Fibroblast of pulmonary artery (primary cell): Measurements from ENCODE around the gene PGAM5.

Experiments
- DNase-seq: peaks from one replicate; pipeline ENCODE4 v3.0.0-alpha.2; 2010; ENCODE audit warnings: low read depth
- H3K4me3 ChIP-seq: replicated peaks from 2 replicates; pipeline ENCODE4 v1.5.1; 2011; ENCODE audit warnings: low read depth, mild to moderate bottlenecking, control low read depth, low read length, moderate library complexity
- CTCF ChIP-seq: IDR thresholded peaks from 2 replicates; pipeline ENCODE4 v1.5.1; 2011; ENCODE audit warnings: mild to moderate bottlenecking, control low read depth, low read length, inconsistent platforms; ENCODE audit errors: missing control alignments

The PGAM5 gene

DNA sequence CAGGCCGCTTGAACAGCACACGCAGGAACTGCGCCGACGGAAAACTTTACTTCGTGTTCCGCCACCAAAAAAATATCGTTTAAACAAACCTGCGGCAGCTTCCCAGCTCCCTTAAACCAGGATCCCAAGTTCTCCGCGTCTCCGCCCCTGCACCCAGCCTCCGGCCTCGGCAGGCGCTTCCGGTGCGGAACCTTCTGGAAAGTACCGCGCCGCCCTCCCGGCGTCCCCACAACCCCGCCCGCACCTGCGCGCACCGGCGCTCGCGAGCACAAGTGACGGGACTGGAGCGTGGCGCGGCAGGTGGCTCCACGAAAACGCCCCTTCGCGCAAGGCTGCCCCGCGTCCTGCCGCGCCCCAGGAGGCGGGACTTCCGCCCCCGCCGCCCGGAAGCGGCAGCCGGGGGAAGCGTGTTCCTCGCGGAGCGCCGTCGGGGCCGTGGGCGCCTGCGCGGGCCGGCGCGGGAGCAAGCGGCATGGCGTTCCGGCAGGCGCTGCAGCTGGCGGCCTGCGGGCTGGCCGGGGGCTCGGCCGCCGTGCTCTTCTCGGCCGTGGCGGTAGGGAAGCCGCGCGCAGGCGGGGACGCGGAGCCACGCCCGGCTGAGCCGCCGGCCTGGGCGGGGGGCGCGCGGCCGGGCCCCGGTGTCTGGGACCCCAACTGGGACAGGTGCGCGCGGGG is at the start of gene PGAM5:
TSS of gene PGAM5 (plus strand) at position 438 of the 675 bp plus-strand sequence. CDS start at position 473, 35 bp downstream.
- peak within 1 kb of the TSS; percentile 89 for H3K4me3 ChIP-seq
- DNase-seq = peak; percentile 78
- TF ChIP-seq CTCF = no peak

DNA sequence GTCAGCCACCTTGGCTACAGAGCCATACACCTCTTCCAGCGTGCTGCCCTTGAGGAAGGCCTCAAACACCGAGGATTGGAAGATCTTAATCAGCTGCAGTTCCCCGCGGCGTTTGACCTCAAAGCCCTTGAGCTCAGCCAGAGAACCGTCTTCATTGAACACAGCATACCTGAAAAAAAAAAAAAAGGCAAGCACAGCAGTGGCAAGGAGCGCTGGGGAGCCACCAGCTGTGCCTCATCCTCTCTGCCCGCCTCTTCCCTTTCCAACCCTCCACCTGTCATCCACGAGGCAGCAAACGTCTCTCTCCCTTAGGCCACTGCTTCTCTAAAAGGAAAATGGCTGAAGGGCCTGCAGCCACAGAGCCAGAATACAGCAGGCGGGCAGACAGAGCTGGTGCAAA is 49.6 kb upstream of the PGAM5 start:
- DNase-seq = no peak
- H3K4me3 ChIP-seq = no peak overlapping the region
- TF ChIP-seq CTCF = no peak

DNA sequence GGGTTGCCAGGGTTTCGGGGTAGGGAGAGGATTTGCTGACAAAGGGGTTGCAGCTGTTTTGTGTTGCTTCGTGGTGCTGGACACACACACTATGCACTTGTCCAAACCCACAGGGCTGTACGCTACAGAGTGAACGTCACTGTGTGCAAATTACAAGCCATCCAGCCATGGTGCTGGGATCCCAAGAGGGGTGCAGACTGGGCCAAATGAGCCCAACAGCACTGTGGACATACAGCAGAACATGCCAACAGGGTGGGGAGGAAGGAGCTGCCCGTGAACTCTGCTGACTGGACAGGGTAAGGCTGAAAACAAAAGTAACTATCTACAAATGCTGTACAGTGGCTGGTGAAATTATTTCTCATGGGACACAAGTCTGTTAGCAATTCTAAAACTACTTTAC is 48.7 kb upstream of the PGAM5 start:
- no peak for TF ChIP-seq CTCF
- H3K4me3 ChIP-seq = no peak overlapping the region
- no peak for DNase-seq

GRCh38 chr12:132662901-132663755 is 47.5 kb upstream of the PGAM5 start:
- TF ChIP-seq CTCF = no peak
- DNase-seq = no peak
- H3K4me3 ChIP-seq = no peak overlapping the region

- H3K4me3 ChIP-seq = no peak overlapping the region
- TF ChIP-seq CTCF = no peak
- DNase-seq = no peak
Observed at GRCh38 chr12:132664206-132665148, 46.2 kb upstream of the PGAM5 start.

DNA sequence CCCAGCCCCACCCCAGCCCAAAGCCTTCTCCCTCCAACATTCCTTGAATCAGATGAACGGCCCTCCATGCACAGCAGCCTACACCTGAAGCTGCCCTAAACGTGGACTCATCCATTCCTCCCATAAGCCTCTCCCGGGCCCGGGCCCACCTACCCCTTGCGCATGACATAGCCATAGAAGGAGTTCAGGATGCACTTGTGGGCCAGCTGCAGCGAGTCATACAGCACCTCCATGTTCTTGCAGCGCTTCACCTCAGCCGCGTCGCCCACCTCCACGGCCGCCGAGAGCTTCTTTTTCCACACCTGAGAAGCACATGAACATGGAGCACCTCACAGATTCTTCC is 45.5 kb upstream of the PGAM5 start:
- no peak for TF ChIP-seq CTCF
- no peak for DNase-seq
- H3K4me3 ChIP-seq = no peak overlapping the region
